ENCODE data around the gene DMXL2.

- TF ChIP-seq SIN3A (IDR thresholded peaks at IDR 0.05; ENCODE audit: borderline replicate concordance, insufficient read depth, low read length): no peak
- TF ChIP-seq REST (IDR thresholded peaks at IDR 0.05; ENCODE audit: insufficient read depth in 1 of 2, low read depth in 2 of 2, low read length in 2 of 2): no peak
- no peak for TF ChIP-seq POLR2AphosphoS5 (IDR thresholded peaks at IDR 0.05; ENCODE audit: low read depth, low read length)
- no peak for TF ChIP-seq TAF1 (IDR thresholded peaks at IDR 0.05; ENCODE audit: borderline replicate concordance, insufficient read depth, low read length)
- no peak for TF ChIP-seq FOXP2 (optimal IDR thresholded peaks at IDR 0.05; ENCODE audit: borderline replicate concordance, extremely low read depth, extremely low read length, insufficient read depth)
Observed at GRCh38 chr15:51414256-51414860, 208.2 kb downstream of the DMXL2 start.
